ENCODE results near the gene ADAMTSL3.

- TF ChIP-seq, protein P1, sequence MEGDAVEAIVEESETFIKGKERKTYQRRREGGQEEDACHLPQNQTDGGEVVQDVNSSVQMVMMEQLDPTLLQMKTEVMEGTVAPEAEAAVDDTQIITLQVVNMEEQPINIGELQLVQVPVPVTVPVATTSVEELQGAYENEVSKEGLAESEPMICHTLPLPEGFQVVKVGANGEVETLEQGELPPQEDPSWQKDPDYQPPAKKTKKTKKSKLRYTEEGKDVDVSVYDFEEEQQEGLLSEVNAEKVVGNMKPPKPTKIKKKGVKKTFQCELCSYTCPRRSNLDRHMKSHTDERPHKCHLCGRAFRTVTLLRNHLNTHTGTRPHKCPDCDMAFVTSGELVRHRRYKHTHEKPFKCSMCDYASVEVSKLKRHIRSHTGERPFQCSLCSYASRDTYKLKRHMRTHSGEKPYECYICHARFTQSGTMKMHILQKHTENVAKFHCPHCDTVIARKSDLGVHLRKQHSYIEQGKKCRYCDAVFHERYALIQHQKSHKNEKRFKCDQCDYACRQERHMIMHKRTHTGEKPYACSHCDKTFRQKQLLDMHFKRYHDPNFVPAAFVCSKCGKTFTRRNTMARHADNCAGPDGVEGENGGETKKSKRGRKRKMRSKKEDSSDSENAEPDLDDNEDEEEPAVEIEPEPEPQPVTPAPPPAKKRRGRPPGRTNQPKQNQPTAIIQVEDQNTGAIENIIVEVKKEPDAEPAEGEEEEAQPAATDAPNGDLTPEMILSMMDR (IDR thresholded peaks at IDR 0.05): no peak
- no peak for TF ChIP-seq POLR2A (IDR thresholded peaks at IDR 0.05)
Observed at GRCh38 chr15:83911345-83911744, 257.4 kb downstream of the ADAMTSL3 start.
